Keratinocyte (primary cell): ENCODE results near the gene ETFB. TPM values are rescaled to one million over a fixed set of nuclear protein-coding genes. Genes with fewer than 3 reads are reported as not detected.
A peak's percentile ranks its signal among the peaks of the same experiment; 100 is the strongest.

ENCODE experiments used
- DNase-seq: peaks from one replicate; pipeline ENCODE4 v3.0.0-alpha.2; 2011; ENCODE audit warnings: low read depth, missing footprints, low spot score
- FAIRE-seq: peaks from 2 replicates; lab custom pipeline; 2011; peaks lifted over from hg19 to GRCh38; lab: Jason Lieb, UNC
- H2AFZ ChIP-seq: 2 replicates; pipeline ENCODE4 v1.6.0; 2012; ENCODE audit warnings: low read length, control low read depth, inconsistent platforms; ENCODE audit not compliant: control insufficient read depth
- H3K27ac ChIP-seq: 2 replicates; pipeline ENCODE4 v1.5.1; 2011; ENCODE audit warnings: low read length; ENCODE audit not compliant: control insufficient read depth, insufficient read depth
- H3K27me3 ChIP-seq: 3 replicates; pipeline ENCODE4 v1.6.0; 2011; ENCODE audit warnings: low read length; ENCODE audit not compliant: control insufficient read depth, insufficient read depth; ENCODE audit errors: extremely low read depth
- H3K36me3 ChIP-seq, 2 experiments: 2 replicates in 1 of 2; 3 replicates in 1 of 2; pipeline ENCODE4 v1.5.1; 2011; ENCODE audit warnings: low read length in 2 of 2, mild to moderate bottlenecking in 1 of 2; ENCODE audit not compliant: control insufficient read depth in 2 of 2, insufficient read depth in 2 of 2; ENCODE audit errors: extremely low read depth in 1 of 2
- H3K4me1 ChIP-seq: 3 replicates; pipeline ENCODE4 v1.5.1; 2011; ENCODE audit warnings: low read length; ENCODE audit not compliant: control insufficient read depth, insufficient read depth; ENCODE audit errors: extremely low read depth
- H3K4me2 ChIP-seq: 3 replicates; pipeline ENCODE4 v1.6.0; 2011; ENCODE audit warnings: low read depth, low read length; ENCODE audit not compliant: control insufficient read depth, insufficient read depth; ENCODE audit errors: extremely low read depth
- H3K4me3 ChIP-seq, 3 experiments: fragments of 200-600 bp in 1 of 3; sonication (generic) in 1 of 3; 2 replicates in 2 of 3; 3 replicates in 1 of 3; pipeline ENCODE4 v1.5.1; 2011 to 2016; ENCODE audit warnings: low read length in 3 of 3, mild to moderate bottlenecking in 3 of 3, control low read depth in 2 of 3, inconsistent platforms in 1 of 3, low read depth in 1 of 3, mixed read lengths in 1 of 3, mixed run types in 1 of 3, moderate library complexity in 1 of 3; ENCODE audit not compliant: control insufficient read depth in 2 of 3, insufficient read depth in 2 of 3; ENCODE audit errors: extremely low read depth in 1 of 3
- H3K79me2 ChIP-seq: 2 replicates; pipeline ENCODE4 v1.6.0; 2012; ENCODE audit warnings: low read length; ENCODE audit not compliant: control insufficient read depth, insufficient read depth
- H3K9ac ChIP-seq: 3 replicates; pipeline ENCODE4 v1.6.0; 2011; ENCODE audit warnings: low read length; ENCODE audit not compliant: control insufficient read depth, insufficient read depth; ENCODE audit errors: extremely low read depth
- H3K9me1 ChIP-seq: 3 replicates; pipeline ENCODE4 v1.6.0; 2011; ENCODE audit warnings: low read length; ENCODE audit not compliant: control insufficient read depth, insufficient read depth; ENCODE audit errors: extremely low read depth
- H3K9me3 ChIP-seq: 2 replicates; pipeline ENCODE4 v1.5.1; 2012; ENCODE audit warnings: low read depth, low read length; ENCODE audit not compliant: control insufficient read depth
- H4K20me1 ChIP-seq: 3 replicates; pipeline ENCODE4 v1.6.0; 2011; ENCODE audit warnings: low read length; ENCODE audit not compliant: control insufficient read depth, insufficient read depth; ENCODE audit errors: extremely low read depth
- CTCF ChIP-seq, 3 experiments: IDR thresholded peaks in 1 of 3; conservative IDR thresholded peaks in 1 of 3; optimal IDR thresholded peaks in 1 of 3; 2 replicates in 2 of 3; 3 replicates in 1 of 3; pipeline versions ENCODE3 to v1.5.1; 2011; ENCODE audit warnings: low read length in 3 of 3, mild to moderate bottlenecking in 3 of 3, moderate library complexity in 2 of 3, control low read depth in 1 of 3, inconsistent platforms in 1 of 3; ENCODE audit not compliant: insufficient read depth in 2 of 3; ENCODE audit errors: extremely low read depth in 1 of 3
- EZH2 ChIP-seq: IDR thresholded peaks from one replicate; pipeline ENCODE4 v1.6.1; 2012; ENCODE audit warnings: inconsistent platforms, mild to moderate bottlenecking, low read length, moderate library complexity
- dilution Hi-C: fragments of 300-500 bp; cut with MboI; formaldehyde crosslinking; loops from one replicate; pipeline ENCODE4 v1.7.0; 2020; ENCODE audit warnings: low sequenced_read_pairs; ENCODE audit not compliant: extremely low pct_ligation_motif_present
- polyA plus RNA-seq, 5 experiments: library from polyadenylated mRNA; depleted of rRNA in 3 of 5; stranded (reverse) in 3 of 5; stranded (forward) in 1 of 5; unstranded in 1 of 5; fragments of >200 nt; gene quantifications; 1 replicate in 1 of 5; 2 replicates in 3 of 5; 3 replicates in 1 of 5; pipeline versions ENCODE4 v1.2.1 to v1.2.3, GENCODE V29; 2011 to 2012; ENCODE audit warnings: missing spikeins in 2 of 5, low read depth in 1 of 5, low replicate concordance in 1 of 5

ETFB gene
- polyA plus RNA-seq, 1 donor (not counting 4 experiments of a cell fraction or from before 2014, with no cell fraction given): 95.2 TPM

DNA sequence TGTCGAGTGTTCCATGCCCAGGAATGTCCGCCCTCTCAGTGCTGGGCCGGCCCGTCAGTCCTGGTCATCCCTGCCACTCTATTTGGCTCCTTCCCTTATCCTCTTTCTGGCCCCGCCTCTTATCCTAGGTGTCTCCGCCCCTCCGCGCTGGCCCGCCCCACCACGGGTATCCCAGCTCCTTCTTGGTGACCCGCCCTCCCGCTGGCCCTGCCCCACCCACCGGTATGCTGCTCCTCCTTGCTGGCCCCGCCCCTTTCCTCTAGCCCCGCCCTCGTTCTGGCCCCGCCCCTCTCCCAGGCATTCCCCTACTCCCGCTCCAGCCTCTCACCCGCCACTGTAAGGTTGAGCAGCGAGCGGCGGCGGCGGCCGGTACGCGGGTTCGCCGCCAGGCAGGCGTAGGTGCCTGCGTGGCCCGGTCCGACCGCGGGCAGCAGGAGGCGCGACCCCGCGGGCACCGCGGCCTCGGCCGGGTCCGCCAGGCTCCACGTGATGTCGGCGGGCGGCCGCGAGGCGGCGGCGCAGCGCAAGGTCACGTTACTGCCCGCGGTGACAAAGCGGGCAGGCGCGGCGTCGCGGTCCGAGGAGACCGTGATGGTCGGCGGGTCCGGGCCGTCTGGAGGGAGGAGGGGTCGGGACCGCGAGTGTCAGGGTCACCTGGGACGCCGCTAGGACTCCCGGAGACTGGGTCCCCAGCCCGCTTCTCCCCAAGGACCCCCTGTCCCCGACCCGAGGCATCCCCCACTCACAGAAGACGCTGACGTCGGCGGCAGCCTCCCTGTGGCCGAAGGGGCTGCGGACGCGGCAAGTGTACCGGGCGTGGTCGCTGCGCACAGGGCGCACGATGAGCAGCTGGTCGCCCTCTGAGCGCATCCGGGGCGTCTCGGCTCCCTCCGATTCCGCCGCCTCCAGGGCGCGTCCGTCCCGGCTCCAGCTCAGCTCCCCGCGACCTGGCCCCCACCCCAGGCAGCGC, 26.2 kb downstream of the ETFB start:
- Histone ChIP-seq H3K27me3 (no peaks in the 10 kb centered on the region), H3K36me3 (peaks cover under 1 to 3% of the 10 kb centered on the region in 2 experiments), H3K79me2 (no peaks in the 10 kb centered on the region), H3K4me2 (peak overlapping the region; percentile 84), H3K4me1 (peaks cover 8% of the 10 kb centered on the region), H3K27ac (peak overlapping the region; percentile 44), H2AFZ (peak overlapping the region; percentile 81), H3K9me1 (no peaks in the 10 kb centered on the region), H3K9ac (peak overlapping the region; percentile 60), H3K9me3 (no peaks in the 10 kb centered on the region), H4K20me1 (no peaks in the 10 kb centered on the region), H3K4me3 (peak overlapping the region; percentile 62 to 80 (median 75))
- DNase-seq: peak; percentile 87
- peak; percentile 52 for FAIRE-seq
- dilution Hi-C loops: no loop called here
- TF ChIP-seq CTCF (optimal IDR thresholded peaks at IDR 0.05 in 1 of 3, IDR thresholded peaks at IDR 0.05 in 1 of 3, conservative IDR thresholded peaks at IDR 0.05 in 1 of 3; ENCODE audit: extremely low read depth in 1 of 3, insufficient read depth in 2 of 3, low read length in 3 of 3) (peak in 2 of 3 experiments; percentile 11 to 63), EZH2 (no peak)

DNA sequence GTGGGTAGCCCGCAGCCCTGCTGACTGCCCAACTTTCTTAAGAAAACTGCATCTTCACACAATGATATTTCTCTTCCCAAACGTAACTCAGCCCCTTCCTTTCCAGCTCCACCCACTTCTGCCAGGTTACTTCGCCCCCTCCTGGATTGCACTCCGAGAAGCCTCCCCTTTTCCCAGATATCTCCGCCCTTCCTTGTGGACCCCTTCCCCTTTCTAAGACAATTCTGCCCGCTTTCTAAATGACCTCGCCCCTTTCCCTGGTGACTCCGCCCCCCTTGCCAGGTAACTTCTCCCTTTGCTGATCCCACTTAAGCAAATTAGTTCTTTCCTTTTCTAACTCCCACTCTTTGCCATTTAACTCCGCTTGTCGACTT, 26.9 kb downstream of the ETFB start:
- Histone ChIP-seq H3K9ac (peak overlapping the region; percentile 49), H3K4me1 (peaks cover 8% of the 10 kb centered on the region), H3K36me3 (no peaks in the 10 kb centered on the region), H4K20me1 (no peaks in the 10 kb centered on the region), H3K4me2 (peak overlapping the region; percentile 84), H3K4me3 (peak overlapping the region; percentile 62 to 80 (median 75)), H3K79me2 (no peaks in the 10 kb centered on the region), H2AFZ (peak overlapping the region; percentile 81), H3K27me3 (no peaks in the 10 kb centered on the region), H3K27ac (peak overlapping the region; percentile 44), H3K9me3 (no peaks in the 10 kb centered on the region), H3K9me1 (no peaks in the 10 kb centered on the region)
- TF ChIP-seq CTCF (optimal IDR thresholded peaks at IDR 0.05 in 1 of 3, IDR thresholded peaks at IDR 0.05 in 1 of 3, conservative IDR thresholded peaks at IDR 0.05 in 1 of 3; ENCODE audit: extremely low read depth in 1 of 3, insufficient read depth in 2 of 3, low read length in 3 of 3) (no peak), EZH2 (no peak)
- no peak for FAIRE-seq
- DNase-seq: no peak
- dilution Hi-C loops: no loop called here
